Left colon (tissue), 2 donors: ENCODE measurements around the gene PDK4. TPM values are rescaled to one million over a fixed set of nuclear protein-coding genes. Genes with fewer than 3 reads are reported as not detected.
"Not testable (repeated sequence)": the region's sequence is repeated elsewhere in the genome, so short reads cannot be mapped to it uniquely, and the experiment has no call there.

Source experiments
- ATAC-seq: fragments of 200-7000 bp; cut with Tn5 transposase; one replicate; pipeline ENCODE4 v1.9.1; 2020; ENCODE audit warnings: mild to moderate bottlenecking, moderate library complexity
- DNase-seq, 2 donors: peaks; one replicate each; pipeline ENCODE4 v3.0.0-alpha.2; 2020
- intact Hi-C, 2 donors: fragments of 100-400 bp; cut with DNase I in 1 of 2; cut with micrococcal nuclease in 1 of 2; formaldehyde crosslinking; loops; one replicate each; pipeline versions ENCODE4 v1.11.2 to v1.14.0; 2022; cut with DNase I, micrococcal nuclease
- total RNA-seq, 2 donors: library from RNA; stranded (reverse); fragmentation: NEBNext Ultra II Directional; extraction: Animal tissue kit (Norgen Biotek cat#: 25700); gene quantifications; one replicate each; pipeline ENCODE4 v1.2.1, GENCODE V29; 2021
- donor health status: DM: no; HTN: no; CAD: no.
- donor health status: DM: yes; HTN: yes; CAD: no.

The PDK4 gene
- total RNA-seq, 2 donors from 2014 or later = 18.9 to 101 TPM

DNA sequence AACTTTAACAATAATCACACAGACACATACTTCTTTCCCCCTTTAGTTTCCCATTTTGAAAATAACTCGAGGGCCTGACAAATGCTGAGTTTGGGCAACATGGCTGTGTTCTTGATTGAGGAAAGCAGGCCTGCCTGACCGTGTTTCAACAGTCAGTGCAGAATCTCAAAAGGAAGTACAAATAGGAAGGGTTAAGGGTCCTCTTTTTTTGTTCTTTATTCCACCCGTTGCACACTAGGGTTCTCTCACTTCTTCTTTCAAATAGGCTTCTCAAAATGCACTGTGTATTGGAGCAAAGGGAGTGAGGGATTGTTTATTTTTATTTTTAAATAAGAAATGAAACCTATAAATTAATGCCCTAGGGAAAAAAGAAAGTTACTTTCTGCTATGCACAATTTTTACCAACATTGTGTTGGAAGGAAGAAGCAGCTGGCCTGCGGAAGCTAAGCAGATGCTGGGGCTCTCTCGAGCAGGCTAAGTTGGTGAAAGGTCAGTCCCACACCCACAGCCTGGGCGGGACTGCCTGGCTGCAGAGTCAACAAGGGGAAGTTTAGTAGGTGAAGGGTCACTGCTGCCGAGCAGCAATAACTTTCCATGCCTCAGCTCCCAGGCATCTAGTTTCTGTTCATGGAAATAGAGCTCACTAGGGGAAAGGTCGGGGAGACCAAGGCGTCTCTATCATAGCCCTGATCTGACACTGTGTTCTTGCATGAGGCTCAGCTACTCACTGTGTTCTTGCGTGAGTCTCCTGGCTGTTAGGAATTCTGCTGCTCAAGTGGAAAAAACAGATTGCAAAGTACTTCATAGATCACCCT lies 12.2 kb upstream of the PDK4 start:
- intact Hi-C loops = no loop called here

GRCh38 chr7:95607561-95607960 lies 11.2 kb upstream of the PDK4 start:
- DNase-seq (no peak), ATAC-seq (no peak)
- intact Hi-C loops = no loop called here

More for the DNA sequence above, 12.2 kb upstream of the PDK4 start:
- ATAC-seq (peak; percentile 98), DNase-seq (peak; percentile 92 to 97)

GRCh38 chr7:95605275-95605674 lies 9.0 kb upstream of the PDK4 start:
- DNase-seq = no peak
- intact Hi-C loops = no loop called here
- ATAC-seq = no peak

GRCh38 chr7:95604811-95605210 lies 8.5 kb upstream of the PDK4 start:
- intact Hi-C loops = not testable (repeated sequence)

DNA sequence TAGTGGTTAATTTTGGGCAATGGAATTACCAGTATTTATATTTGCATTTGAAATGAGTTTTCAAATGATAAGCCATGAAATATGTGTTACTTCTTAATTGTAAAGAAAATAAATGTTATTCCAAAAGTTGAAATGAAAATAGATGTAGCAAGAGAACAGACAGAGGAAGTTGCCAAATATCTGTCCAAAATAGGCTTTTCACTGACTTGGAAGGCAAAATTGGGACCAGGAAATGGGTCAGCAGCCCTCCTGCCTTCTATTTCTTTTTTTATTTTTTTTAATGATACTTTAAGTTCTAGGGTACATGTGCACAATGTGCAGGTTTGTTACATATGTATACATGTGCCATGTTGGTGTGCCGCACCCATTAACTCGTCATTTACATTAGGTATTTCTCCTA lies 8.1 kb upstream of the PDK4 start:
- DNase-seq, intact Hi-C loops, ATAC-seq: not testable (repeated sequence)

More at GRCh38 chr7:95604811-95605210, 8.5 kb upstream of the PDK4 start:
- DNase-seq, ATAC-seq: not testable (repeated sequence)

GRCh38 chr7:95602421-95602820 lies 6.1 kb upstream of the PDK4 start:
- no peak for ATAC-seq
- intact Hi-C loops = no loop called here
- DNase-seq = no peak

- ATAC-seq (no peak), DNase-seq (no peak)
- intact Hi-C loops = no loop called here
Measured at GRCh38 chr7:95601316-95601715, 5.0 kb upstream of the PDK4 start.

- DNase-seq = no peak
- intact Hi-C loops = no loop called here
Measured at GRCh38 chr7:95599069-95599468, 2.8 kb upstream of the PDK4 start.

DNA sequence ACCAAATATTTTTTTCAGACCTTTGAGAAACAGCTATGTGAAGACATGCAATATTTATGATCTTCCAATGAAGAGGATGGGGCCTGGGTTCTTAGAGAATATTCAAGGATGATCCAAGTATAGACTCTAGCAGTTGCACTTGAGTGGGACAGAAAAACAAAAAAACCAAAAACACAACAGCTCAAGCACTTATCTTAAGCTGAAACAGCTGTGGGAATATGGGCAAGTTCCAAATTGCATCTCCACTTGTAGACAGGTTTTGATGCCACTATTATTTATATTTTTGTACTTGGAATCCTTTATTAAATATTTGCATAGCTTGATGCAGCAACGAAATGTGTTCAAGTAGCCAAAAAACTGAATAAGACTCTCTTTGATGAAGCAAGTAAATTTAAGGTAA lies 2.2 kb upstream of the PDK4 start:
- intact Hi-C loops = no loop called here
- DNase-seq (no peak), ATAC-seq (no peak)

More at GRCh38 chr7:95599069-95599468, 2.8 kb upstream of the PDK4 start:
- ATAC-seq = no peak

- peak; percentile 15 for ATAC-seq
- no peak for DNase-seq
- intact Hi-C loops = no loop called here
Measured at GRCh38 chr7:95595746-95596197, 544 bp downstream of the PDK4 start.

DNA sequence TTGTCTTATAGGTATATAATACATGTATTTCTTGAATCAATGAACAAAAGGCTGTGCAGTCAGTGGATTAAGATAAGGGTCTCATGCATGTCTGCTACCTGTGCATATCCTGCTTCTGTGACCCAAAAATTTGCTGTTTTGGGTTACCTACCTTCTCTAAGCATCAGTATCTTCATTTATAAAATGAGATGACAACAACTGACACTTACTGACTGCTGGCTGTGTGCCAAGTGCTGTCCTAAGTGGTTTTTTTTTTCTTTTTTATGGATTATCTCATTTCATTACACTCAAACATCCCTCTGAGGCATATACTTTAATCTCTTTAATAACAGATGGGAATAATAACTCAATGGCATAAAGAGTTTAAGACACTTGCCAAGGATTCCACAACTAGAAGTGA lies 2.1 kb downstream of the PDK4 start:
- ATAC-seq (no peak), DNase-seq (no peak)
- intact Hi-C loops = loop anchor here in 1 of 2 donors (5.0 kb wide), 1 partner anchor 47 kb away; no protein-coding TSS in a partner anchor

GRCh38 chr7:95593343-95593742 lies 3.0 kb downstream of the PDK4 start:
- intact Hi-C loops = loop anchor here in 1 of 2 donors (5.0 kb wide), 1 partner anchor 46 kb away; no protein-coding TSS in a partner anchor
- no peak for DNase-seq
- ATAC-seq = no peak

- DNase-seq (no peak), ATAC-seq (no peak)
- intact Hi-C loops = loop anchor here in 1 of 2 donors (5.0 kb wide), 1 partner anchor 45 kb away; no protein-coding TSS in a partner anchor
Measured at GRCh38 chr7:95592570-95592969, 3.7 kb downstream of the PDK4 start.

DNA sequence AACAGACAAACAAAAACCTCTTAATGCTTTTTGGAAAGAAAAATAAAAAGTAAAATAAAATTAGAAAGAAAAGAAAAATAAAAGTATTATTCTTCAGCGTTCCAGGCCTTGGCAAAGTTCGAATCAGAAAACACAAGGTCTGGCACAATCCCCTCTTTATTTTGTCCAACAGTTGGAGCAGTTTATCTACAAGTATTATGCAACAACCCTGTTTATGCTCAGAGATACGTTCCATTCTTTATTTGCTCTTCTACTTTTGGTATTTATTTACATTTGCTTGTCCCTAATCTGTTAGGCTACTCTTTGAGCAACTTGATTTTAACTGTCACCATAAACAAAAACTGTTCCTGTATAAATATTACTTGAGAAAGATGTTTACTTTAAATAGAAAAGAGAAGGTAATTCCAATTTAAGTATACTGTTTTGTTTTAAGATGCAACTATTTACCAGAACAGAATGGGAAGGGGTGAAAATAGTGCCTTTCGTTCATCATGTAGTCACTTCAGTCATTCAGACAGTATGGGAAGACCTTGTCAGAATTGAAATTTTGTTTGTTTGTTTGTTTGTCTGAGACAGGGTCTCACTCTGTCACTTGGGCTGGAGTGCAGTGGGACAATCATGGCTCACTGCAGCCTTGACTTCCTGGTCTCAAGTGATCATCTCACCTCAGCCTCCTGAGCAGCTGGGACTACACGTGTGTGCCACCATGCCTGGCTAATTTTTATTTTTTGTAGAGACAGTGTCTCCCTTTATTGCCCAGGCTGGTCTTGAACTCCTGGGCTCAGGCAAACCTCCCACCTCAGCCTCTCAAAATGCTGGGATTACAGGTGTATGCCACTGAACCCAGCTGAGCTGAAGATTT lies 5.7 kb downstream of the PDK4 start:
- intact Hi-C loops = loop anchor here in 1 of 2 donors (5.0 kb wide), 1 partner anchor 43 kb away; no protein-coding TSS in a partner anchor
- no peak for DNase-seq
- ATAC-seq = no peak

- no peak for ATAC-seq
- intact Hi-C loops = loop anchor here in 1 of 2 donors (5.0 kb wide), 1 partner anchor 42 kb away; no protein-coding TSS in a partner anchor
- DNase-seq = no peak
Measured at GRCh38 chr7:95589766-95590165, 6.5 kb downstream of the PDK4 start.

- no peak for DNase-seq
- ATAC-seq = no peak
- intact Hi-C loops = no loop called here
Measured at GRCh38 chr7:95589031-95589430, 7.3 kb downstream of the PDK4 start.

- no peak for DNase-seq
- no peak for ATAC-seq
- intact Hi-C loops = no loop called here
Measured at GRCh38 chr7:95586951-95587301, 9.4 kb downstream of the PDK4 start.

DNA sequence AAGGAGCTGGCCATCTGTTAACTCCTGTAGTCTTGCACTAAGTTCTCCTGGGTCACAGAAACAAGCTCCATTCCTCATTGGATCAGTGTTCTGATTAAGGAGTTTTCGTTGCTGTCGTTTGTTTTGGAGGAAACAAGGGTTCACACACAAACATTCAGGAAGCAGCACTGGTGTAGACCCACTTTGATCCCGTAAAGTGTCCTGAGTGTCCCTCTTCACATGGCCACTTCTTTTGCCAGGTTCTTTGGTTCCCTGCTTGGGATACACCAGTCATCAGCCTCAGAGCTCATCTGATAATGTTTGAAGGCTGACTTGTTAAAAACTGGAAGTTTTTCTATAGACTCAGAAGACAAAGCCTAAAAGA lies 10.9 kb downstream of the PDK4 start:
- ATAC-seq (no peak), DNase-seq (no peak)
- intact Hi-C loops = no loop called here

DNA sequence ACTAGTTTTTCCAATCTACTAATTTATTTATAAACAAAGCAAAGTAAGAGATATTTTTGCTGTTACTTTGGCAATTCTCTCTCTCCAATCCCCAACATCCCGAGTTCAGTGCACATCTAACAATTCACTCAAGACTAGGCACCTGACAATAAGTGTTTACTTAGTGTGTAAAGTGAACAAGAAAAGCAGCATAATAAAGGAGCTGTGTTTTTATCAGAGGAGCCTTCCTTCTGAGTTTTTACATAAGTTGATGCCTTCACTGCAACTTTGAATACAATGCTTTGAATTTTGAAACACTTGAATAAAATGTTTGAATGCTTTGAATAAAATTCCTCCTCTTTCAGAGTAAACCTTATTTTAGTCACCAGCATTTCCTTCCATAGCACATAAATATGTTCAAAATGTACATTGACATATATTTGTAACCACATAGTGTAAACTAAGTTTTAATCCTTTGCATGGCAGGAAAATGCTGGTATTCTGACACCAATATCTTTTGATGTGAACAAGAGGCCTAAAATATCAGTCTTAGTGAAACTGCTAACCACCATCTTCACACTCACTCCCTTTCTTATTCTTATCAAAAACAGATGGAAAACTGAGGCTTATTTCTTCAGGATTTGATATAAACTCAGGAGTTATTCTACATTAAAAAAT lies 11.4 kb downstream of the PDK4 start:
- intact Hi-C loops = no loop called here
- ATAC-seq = no peak

More for the DNA sequence above, 11.4 kb downstream of the PDK4 start:
- DNase-seq = no peak
